Hepatocyte (in vitro differentiated cells): ENCODE results near the gene RPL10A.

Source experiments
- EZH2 ChIP-seq: fragments of 200-600 bp; sonication (generic); IDR thresholded peaks from 2 replicates; pipeline ENCODE4 v1.6.1; 2016; ENCODE audit warnings: antibody characterized with exemption, mild to moderate bottlenecking, borderline replicate concordance
- TF ChIP-seq, protein P1 (sequence below): fragments of 200-600 bp; sonication (generic); IDR thresholded peaks from 2 replicates; pipeline ENCODE4 v1.5.1; 2016; ENCODE audit warnings: antibody characterized with exemption, mild to moderate bottlenecking; ENCODE audit not compliant: poor library complexity

DNA sequence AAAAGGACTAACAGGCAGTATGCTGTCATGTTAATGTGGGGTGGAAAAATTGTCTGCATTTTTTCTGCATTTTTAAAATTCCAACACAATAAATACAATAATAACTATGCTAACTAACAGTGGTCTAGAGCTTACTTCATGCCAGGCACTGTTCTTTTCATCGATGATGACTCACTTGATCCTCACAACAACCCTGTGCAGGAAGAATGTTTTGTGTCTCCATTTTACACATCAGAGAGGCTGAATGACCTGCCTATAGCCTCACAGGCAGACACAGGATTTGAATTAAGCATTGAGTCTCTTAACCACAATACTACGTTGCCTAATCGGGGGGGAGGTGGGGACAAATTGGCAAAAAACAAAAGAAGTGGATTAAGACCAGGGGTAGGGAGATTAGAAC, 42.9 kb upstream of the RPL10A start:
- TF ChIP-seq, protein P1, sequence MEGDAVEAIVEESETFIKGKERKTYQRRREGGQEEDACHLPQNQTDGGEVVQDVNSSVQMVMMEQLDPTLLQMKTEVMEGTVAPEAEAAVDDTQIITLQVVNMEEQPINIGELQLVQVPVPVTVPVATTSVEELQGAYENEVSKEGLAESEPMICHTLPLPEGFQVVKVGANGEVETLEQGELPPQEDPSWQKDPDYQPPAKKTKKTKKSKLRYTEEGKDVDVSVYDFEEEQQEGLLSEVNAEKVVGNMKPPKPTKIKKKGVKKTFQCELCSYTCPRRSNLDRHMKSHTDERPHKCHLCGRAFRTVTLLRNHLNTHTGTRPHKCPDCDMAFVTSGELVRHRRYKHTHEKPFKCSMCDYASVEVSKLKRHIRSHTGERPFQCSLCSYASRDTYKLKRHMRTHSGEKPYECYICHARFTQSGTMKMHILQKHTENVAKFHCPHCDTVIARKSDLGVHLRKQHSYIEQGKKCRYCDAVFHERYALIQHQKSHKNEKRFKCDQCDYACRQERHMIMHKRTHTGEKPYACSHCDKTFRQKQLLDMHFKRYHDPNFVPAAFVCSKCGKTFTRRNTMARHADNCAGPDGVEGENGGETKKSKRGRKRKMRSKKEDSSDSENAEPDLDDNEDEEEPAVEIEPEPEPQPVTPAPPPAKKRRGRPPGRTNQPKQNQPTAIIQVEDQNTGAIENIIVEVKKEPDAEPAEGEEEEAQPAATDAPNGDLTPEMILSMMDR, result no peak
- no peak for TF ChIP-seq EZH2
